DOHH2 (cell line): Measurements from ENCODE around the gene PKHD1.

ENCODE experiments used
- CTCF ChIP-seq: fragments of 200-600 bp; sonication (generic); IDR thresholded peaks from one replicate; pipeline ENCODE4 v1.5.1; 2014; ENCODE audit warnings: antibody characterized with exemption, mild to moderate bottlenecking, low read depth, low read length; ENCODE audit not compliant: poor library complexity, severe bottlenecking
- EZH2phosphoT487 ChIP-seq: fragments of 200-600 bp; sonication (generic); IDR thresholded peaks from 2 replicates; pipeline ENCODE4 v1.6.1; 2017; ENCODE audit warnings: borderline replicate concordance, mild to moderate bottlenecking, antibody characterized with exemption, low read length, moderate library complexity, mixed read lengths

- TF ChIP-seq CTCF (peak; percentile 64), EZH2phosphoT487 (no peak)
Observed at GRCh38 chr6:51618563-51618962, 468.9 kb downstream of the PKHD1 start.
